HG03457 (cell line): ENCODE measurements around the gene CRYBG2.
A peak's percentile ranks its signal among the peaks of the same experiment; 100 is the strongest.
"Not testable (repeated sequence)": the region's sequence is repeated elsewhere in the genome, so short reads cannot be mapped to it uniquely, and the experiment has no call there.

Experiments
- ATAC-seq: cut with Tn5 transposase; IDR thresholded peaks from one replicate; pipeline ENCODE4 v1.9.1; 2021; ENCODE audit warnings: moderate number of reproducible peaks; ENCODE audit not compliant: unreplicated experiment

CRYBG2 gene

DNA sequence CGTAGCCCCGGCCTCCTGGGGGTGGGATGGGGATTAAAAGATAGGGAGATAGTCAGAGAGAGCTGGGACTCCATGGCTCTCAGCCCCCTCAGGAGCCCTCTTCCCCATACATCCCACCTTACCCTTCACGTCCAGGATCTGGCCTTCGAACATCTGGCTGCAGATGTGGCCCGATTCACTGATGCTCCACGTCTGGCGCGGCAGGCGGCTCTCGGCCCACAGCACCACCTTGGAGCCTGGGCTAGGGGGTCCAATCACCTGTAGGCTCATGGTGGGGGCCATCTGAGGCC, 31.9 kb downstream of the CRYBG2 start:
- no peak for ATAC-seq

DNA sequence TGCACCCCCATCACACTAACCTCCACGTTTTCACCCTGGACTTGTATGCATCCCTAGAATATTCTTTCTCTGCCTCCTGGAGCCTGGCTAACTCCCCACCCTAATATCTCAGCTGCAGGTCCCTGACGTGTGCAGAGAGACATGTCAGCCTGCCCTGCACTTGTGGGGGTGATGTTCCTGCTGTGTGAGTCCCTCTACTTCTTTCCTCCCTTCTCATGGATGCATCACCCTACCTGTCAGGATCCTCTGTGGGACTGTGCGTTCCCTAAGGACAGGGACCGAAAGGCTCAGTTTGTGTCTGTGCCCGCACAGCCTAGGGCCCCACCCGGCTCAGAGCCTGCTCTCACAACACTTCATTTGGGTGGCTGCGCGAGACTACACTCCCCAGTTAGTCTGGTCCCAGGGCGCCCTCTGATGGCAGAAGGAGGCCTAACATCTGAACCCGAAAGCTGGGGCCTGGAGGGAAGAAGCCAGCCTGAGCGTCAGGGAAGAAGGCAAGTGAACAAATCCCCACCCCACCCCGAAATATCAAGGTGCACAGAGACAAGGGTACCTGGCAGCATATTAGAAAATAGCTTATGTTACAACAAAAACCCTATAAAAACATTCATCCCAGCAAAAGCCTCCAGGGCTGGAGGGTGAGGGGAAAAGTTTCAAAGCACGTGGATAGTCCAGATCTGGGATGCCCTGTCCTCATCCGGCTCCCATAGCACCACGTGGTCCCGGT, 32.5 kb downstream of the CRYBG2 start:
- ATAC-seq: no peak

DNA sequence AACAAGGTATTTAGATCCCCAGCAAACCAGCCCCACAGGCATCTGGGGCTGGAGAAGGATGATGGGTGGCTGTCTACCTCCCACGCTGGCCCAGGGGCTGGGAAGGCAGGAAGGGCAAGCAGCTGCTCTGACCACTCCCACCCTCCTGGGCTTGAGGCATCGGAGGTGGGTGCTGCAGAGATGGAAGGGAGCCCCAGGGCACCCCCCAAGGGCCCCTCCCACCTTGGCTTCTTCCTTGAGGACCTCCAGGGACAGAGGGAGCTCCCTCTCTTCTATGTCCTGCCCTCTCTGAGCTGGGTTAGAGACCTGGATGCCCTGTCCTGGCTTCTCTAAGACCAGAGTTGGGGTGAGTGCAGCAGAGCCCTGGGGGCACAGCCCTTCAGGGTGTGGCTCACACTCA, 33.0 kb downstream of the CRYBG2 start:
- no peak for ATAC-seq

DNA sequence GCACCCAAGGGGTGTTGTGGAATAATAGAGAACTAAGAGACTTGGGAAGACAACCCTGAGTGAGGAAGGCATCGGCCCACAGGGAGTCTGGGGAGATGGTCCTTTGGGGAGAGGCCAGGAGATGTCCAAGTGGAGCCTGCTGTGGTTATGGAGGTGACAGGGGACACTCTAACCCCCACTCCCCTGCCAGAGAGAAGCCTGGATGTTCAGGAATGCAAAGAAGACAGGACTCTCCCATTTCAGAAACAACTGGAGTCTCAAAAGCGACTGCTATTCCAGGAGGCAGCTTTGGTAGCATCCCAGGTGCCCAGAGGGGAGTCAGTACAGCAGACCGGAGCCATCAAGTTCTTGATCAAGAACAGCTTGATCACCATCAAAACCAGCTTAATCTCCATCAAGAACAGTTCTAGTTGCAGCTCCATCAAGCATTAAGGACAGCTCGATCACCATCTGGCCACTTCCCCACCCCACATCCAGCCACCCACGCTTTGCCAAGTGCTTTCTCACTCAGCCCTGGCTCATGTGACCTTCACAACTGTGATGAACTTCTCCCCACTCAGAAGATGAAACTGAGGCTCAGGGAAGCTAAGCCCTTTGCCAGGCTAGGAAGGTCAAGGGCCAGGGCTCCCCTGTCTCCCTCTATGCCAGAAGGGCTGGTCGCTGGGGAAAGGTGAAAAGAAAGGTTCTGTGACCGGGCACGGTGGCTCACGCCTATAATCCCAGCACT, 35.4 kb downstream of the CRYBG2 start:
- ATAC-seq: no peak

DNA sequence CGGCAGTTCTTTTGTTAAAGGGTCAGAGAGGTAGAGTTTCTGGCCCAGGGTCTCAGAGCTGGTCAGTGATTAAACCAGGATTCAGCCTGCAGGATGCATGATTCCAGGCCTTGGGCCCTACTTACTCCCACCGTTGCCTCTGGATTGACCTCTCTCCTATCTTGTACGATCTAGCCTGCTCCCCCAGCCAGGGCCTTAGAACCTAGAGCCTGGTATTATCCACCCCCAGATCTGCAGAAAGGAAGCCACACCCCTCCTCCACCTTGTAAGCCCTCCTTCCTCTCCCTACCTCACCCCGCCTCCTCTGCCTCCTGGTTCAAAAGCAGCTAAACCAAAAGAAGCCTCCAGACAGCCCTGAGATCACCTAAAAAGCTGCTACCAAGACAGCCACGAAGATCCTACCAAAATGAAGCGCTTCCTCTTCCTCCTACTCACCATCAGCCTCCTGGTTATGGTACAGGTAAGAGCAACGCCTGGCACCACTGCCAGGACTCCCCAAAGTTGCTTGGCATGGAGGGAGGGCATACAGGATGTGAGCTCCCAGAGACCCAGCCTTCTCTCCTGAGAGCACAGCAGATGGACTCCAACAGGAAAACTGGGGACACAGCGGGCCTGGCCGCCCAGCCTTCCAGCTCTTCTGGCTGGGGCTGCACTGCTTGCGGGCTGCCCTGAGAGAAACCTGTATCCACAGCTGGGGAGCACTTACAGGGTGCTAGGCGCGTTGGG, 36.2 kb downstream of the CRYBG2 start, which contains the start of gene CD52:
CD52 (plus strand) TSS at position 347 of the 726 bp plus-strand sequence; CDS start at position 407, 60 bp downstream.
- ATAC-seq: no peak

GRCh38 chr1:26317146-26317545, 36.8 kb downstream of the CRYBG2 start:
- ATAC-seq: no peak

DNA sequence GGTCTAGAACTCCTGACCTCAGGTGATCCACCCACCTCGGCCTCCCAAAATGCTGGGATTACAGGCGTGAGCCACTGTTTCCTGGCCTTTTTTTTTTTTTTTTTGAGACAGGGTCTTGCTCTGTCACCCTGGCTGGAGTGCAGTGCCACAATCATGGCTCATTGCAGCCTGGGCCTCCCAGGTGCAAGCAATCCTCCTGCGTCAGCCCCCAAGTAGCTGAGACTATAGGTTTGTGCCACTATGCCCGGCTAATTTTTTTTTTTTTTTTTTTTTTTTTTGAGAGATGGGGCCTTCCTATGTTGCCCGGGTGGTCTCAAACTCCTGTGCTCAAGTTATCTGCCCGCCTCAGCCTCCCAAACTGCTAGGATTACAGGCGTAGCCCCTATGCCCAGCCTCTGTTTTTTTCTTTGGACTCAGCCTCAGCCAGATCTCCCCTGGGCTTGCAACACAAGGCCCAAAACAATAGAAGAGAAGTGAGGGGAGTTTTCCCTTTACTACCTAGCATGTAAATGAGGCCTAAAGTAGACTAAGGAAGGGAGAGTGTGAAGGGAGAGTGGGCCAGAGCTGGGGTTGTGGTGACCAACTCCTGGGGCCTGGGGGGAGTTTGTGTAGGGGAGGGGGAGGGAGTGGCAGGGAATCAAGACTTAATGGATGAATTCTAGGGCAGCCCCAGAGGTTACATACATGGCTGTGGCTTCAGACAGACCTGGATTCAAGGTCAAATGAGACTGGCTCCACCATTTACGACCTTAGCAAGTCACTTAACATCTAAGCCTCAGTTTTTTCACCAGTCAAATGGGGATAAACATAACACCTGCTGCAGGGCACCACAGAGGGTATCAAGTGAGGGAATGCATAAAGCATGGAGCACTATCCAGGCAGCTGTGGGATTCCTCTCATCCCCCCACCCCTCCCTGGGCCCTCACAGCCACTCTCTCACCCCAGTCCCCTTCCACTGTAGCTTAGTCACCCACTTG, 37.8 kb downstream of the CRYBG2 start:
- no peak for ATAC-seq

DNA sequence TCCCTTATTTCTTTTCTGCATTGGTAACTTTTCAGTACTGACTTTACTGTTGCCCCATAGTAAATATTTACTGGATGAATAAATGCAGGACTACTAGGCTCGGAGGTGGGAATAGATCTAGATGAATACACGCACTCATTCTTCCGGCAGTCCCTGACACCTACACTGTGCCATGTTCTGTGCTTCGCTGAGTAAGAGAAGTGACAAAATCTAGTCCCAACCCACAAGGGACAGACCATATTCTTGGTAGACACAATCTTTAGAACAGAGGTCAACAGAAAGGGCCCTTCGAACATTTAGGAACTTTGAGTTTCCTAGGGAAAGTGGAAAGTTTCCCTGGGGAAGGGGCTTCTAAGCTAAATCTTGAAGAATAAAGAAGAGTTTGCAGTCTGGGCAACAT, 39.4 kb downstream of the CRYBG2 start:
- no peak for ATAC-seq

GRCh38 chr1:26307966-26308899, 45.7 kb downstream of the CRYBG2 start:
- ATAC-seq: not testable (repeated sequence)

- ATAC-seq: no peak
Observed at GRCh38 chr1:26307363-26307781, 46.6 kb downstream of the CRYBG2 start.

DNA sequence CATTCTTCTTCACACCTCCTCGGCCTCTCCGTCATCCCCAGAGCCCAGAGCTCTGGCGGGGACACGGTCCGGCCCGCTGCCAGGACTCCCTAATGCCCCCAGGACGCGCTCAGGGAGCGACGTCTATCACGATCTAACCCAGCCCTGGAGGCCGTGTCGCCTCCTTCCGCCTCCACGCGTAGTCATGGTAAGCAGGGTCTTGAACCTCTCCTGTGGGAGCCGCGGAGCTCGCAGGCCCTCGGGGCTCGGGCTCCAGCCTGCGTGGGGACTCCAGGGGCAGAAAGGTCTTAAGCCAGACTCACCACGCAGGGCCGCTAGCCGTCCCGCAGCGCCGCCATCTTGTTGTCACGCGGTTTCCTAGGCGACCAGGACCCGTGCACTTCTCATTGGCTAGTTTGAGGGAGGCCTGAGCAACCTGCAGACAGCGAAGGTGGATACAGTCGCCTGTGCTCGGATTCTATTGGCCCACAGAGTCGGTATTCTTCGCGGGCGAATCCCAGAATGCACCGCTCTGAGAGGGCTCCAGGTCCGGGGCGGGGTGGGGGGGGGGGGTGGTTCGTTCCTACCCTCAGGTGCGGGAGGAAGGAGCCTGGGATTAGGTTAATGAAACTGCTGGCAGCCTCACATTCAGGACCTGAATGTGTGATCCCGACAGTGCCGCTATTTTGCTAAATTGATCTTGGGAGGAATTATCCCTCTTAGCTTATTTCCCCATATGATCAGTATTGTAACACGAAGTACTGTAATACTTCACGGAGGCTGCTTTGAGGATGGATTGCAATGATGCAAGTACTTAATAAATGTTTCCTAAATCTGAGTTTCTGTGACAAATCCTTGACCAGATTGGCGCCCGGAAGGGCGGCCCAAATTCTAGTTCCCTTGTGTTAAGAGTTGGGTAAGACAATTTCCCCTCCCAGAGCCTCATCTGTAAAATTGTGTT, 47.4 kb downstream of the CRYBG2 start, which contains the start of gene UBXN11:
UBXN11 (minus strand) TSS at position 347 of the 940 bp plus-strand sequence. CDS start 3,753 bp downstream, outside the sequence.
- ATAC-seq: peak; percentile 84

- ATAC-seq: no peak
Observed at GRCh38 chr1:26305667-26306289, 48.2 kb downstream of the CRYBG2 start.

- ATAC-seq: no peak
Observed at GRCh38 chr1:26302733-26303405, 51.1 kb downstream of the CRYBG2 start.

DNA sequence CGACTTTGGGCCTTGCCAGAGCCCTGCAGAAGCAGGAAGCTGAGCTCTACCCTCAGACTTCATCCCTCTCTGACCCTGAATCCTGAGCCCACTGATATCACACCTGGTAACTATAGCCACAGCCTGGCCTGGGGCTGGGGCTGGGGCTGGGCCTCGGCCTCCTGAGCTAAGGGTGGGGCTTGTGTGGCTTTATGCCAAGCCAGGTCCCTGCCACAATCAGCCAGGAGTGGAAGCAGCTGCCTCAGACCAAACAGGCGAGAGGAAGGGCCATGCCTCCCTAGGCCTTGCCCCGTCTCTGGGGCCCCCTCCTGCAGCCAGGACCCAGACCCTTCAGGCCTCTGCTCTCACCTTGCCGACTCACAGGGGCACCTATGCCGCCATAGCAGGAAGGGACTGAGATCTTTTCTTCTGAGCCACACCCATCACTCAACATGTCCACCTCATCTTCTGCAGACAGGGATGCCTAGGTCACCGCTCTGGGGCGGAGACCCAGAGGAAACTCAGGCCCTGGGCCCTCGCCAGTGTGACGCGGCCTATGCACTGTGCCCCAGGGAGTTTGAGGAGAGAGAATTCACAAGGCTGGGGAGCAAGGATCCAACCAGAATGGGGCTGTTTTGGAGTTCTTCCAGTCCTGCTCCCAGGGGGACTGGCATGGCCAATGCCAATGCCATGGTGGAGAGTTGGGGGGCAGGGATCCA, 53.2 kb downstream of the CRYBG2 start:
- no peak for ATAC-seq

- no peak for ATAC-seq
Observed at GRCh38 chr1:26297791-26298124, 56.2 kb downstream of the CRYBG2 start.

DNA sequence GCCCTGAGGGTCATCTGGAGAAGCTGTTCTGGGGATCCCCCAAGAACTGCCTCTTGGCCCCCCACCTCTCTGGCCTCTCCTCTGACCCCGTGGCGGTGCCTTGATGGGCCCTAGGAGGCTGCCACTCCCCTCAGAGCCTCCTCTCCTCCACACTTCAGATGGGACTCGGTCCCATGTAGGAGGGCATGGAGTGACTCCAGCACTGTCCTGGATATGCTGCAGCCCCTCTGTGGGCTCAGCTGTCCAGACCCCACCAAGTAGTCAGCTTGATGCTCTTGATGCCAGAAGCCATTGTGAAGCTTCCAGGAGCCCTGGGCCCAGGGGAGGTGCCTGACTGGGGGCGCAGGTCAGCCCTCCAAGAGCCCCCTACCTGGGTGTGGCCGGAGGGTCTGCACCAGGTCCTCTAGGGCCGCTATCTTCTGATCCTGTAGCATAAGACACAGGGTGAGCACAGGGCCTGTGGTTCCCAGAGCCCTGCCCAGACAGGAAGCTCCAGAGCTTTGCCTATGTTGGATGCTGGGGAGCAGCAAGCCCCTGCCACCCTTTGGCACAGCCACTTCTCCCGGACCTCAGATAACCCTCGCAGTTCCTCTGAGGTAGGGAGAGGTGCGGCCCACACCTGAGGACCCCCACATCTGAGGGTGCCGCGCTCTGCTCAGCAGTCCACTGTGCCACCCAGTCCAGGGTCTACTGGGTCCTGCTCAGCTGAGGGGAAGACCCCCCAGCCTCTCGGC, 56.7 kb downstream of the CRYBG2 start:
- no peak for ATAC-seq
